Measurements from ENCODE around the gene ATG2B.

ATG2B gene

GRCh38 chr14:96362965-96363750 is at the start of gene ATG2B, which contains the start of gene GSKIP:
Gene ATG2B, minus strand, starts transcription at chr14:96363341. Its CDS starts 365 bp downstream, at chr14:96362976.
Gene GSKIP, plus strand, starts transcription at chr14:96363526. Its CDS starts 18,722 bp downstream, at chr14:96382248.
- Mint-ChIP-seq H3K4me3 (peak within 1 kb of the TSS; percentile 96), H3K9me3 (no peaks in the 10 kb centered on the region), H3K36me3 (ENCODE audit: low read depth) (peaks cover 9% of the 10 kb centered on the region), H3K4me1 (ENCODE audit: low read depth) (peaks cover 33% of the 10 kb centered on the region), H3K27ac (peak within 1 kb of the TSS; percentile 84), H3K27me3 (ENCODE audit: low read depth) (no peaks in the 10 kb centered on the region)
- DNase-seq (ENCODE audit: low spot score), result peak; percentile 96

GRCh38 chr14:96410119-96410518 is 47.0 kb upstream of the ATG2B start:
- no peak overlapping the region for H3K27ac Mint-ChIP-seq
- peaks cover 3% of the 10 kb centered on the region for H3K27me3 Mint-ChIP-seq (ENCODE audit: low read depth)
- no peak for DNase-seq (ENCODE audit: low spot score)
- no peaks in the 10 kb centered on the region for H3K36me3 Mint-ChIP-seq (ENCODE audit: low read depth)
- no peak overlapping the region for H3K4me3 Mint-ChIP-seq
- H3K9me3 Mint-ChIP-seq, result no peaks in the 10 kb centered on the region
- H3K4me1 Mint-ChIP-seq (ENCODE audit: low read depth), result no peaks in the 10 kb centered on the region

GRCh38 chr14:96409701-96410100 is 46.6 kb upstream of the ATG2B start:
- H3K27ac Mint-ChIP-seq, result no peak overlapping the region
- no peak overlapping the region for H3K4me3 Mint-ChIP-seq

GRCh38 chr14:96408608-96409007 is 45.5 kb upstream of the ATG2B start:
- DNase-seq (ENCODE audit: low spot score), result no peak
- Mint-ChIP-seq H3K27me3 (ENCODE audit: low read depth) (peaks cover 3% of the 10 kb centered on the region), H3K4me1 (ENCODE audit: low read depth) (no peaks in the 10 kb centered on the region), H3K27ac (no peak overlapping the region), H3K36me3 (ENCODE audit: low read depth) (no peaks in the 10 kb centered on the region), H3K4me3 (no peak overlapping the region), H3K9me3 (no peaks in the 10 kb centered on the region)

More at GRCh38 chr14:96409701-96410100, 46.6 kb upstream of the ATG2B start:
- H3K4me1 Mint-ChIP-seq (ENCODE audit: low read depth), result no peaks in the 10 kb centered on the region
- H3K36me3 Mint-ChIP-seq (ENCODE audit: low read depth), result no peaks in the 10 kb centered on the region
- peaks cover 3% of the 10 kb centered on the region for H3K27me3 Mint-ChIP-seq (ENCODE audit: low read depth)
- H3K9me3 Mint-ChIP-seq, result no peaks in the 10 kb centered on the region
- DNase-seq (ENCODE audit: low spot score), result no peak

GRCh38 chr14:96407935-96408570 is 44.9 kb upstream of the ATG2B start:
- Mint-ChIP-seq H3K9me3 (no peaks in the 10 kb centered on the region), H3K4me1 (ENCODE audit: low read depth) (no peaks in the 10 kb centered on the region), H3K4me3 (no peak overlapping the region), H3K27ac (no peak overlapping the region), H3K27me3 (ENCODE audit: low read depth) (peaks cover 3% of the 10 kb centered on the region), H3K36me3 (ENCODE audit: low read depth) (no peaks in the 10 kb centered on the region)
- no peak for DNase-seq (ENCODE audit: low spot score)

GRCh38 chr14:96405677-96406076 is 42.5 kb upstream of the ATG2B start:
- DNase-seq (ENCODE audit: low spot score), result no peak
- H3K36me3 Mint-ChIP-seq (ENCODE audit: low read depth), result no peaks in the 10 kb centered on the region
- no peaks in the 10 kb centered on the region for H3K4me1 Mint-ChIP-seq (ENCODE audit: low read depth)
- H3K27me3 Mint-ChIP-seq (ENCODE audit: low read depth), result peaks cover 3% of the 10 kb centered on the region
- H3K4me3 Mint-ChIP-seq, result no peak overlapping the region
- no peak overlapping the region for H3K27ac Mint-ChIP-seq
- H3K9me3 Mint-ChIP-seq, result no peaks in the 10 kb centered on the region

- peaks cover 3% of the 10 kb centered on the region for H3K27me3 Mint-ChIP-seq (ENCODE audit: low read depth)
- no peak overlapping the region for H3K27ac Mint-ChIP-seq
- H3K4me1 Mint-ChIP-seq (ENCODE audit: low read depth), result no peaks in the 10 kb centered on the region
- no peak for DNase-seq (ENCODE audit: low spot score)
- no peaks in the 10 kb centered on the region for H3K36me3 Mint-ChIP-seq (ENCODE audit: low read depth)
- H3K9me3 Mint-ChIP-seq, result no peaks in the 10 kb centered on the region
- no peak overlapping the region for H3K4me3 Mint-ChIP-seq
These were observed 40.3 kb upstream of the ATG2B start for GRCh38 chr14:96403409-96403808.

- Mint-ChIP-seq H3K4me3 (no peak overlapping the region), H3K9me3 (no peaks in the 10 kb centered on the region), H3K27me3 (ENCODE audit: low read depth) (peaks cover 2% of the 10 kb centered on the region), H3K36me3 (ENCODE audit: low read depth) (no peaks in the 10 kb centered on the region), H3K27ac (no peak overlapping the region), H3K4me1 (ENCODE audit: low read depth) (no peaks in the 10 kb centered on the region)
- no peak for DNase-seq (ENCODE audit: low spot score)
These were observed 37.4 kb upstream of the ATG2B start for GRCh38 chr14:96400495-96400894.

- H3K36me3 Mint-ChIP-seq (ENCODE audit: low read depth), result no peaks in the 10 kb centered on the region
- no peak overlapping the region for H3K27ac Mint-ChIP-seq
- no peaks in the 10 kb centered on the region for H3K4me1 Mint-ChIP-seq (ENCODE audit: low read depth)
- no peaks in the 10 kb centered on the region for H3K9me3 Mint-ChIP-seq
- no peak for DNase-seq (ENCODE audit: low spot score)
- H3K27me3 Mint-ChIP-seq (ENCODE audit: low read depth), result peaks cover 5% of the 10 kb centered on the region
- no peak overlapping the region for H3K4me3 Mint-ChIP-seq
These were observed 36.3 kb upstream of the ATG2B start for GRCh38 chr14:96399405-96399804.

- DNase-seq (ENCODE audit: low spot score), result no peak
- Mint-ChIP-seq H3K27me3 (ENCODE audit: low read depth) (peaks cover 5% of the 10 kb centered on the region), H3K4me3 (no peak overlapping the region), H3K9me3 (no peaks in the 10 kb centered on the region), H3K27ac (no peak overlapping the region), H3K4me1 (ENCODE audit: low read depth) (no peaks in the 10 kb centered on the region), H3K36me3 (ENCODE audit: low read depth) (no peaks in the 10 kb centered on the region)
These were observed 35.8 kb upstream of the ATG2B start for GRCh38 chr14:96398921-96399320.

GRCh38 chr14:96398432-96398831 is 35.3 kb upstream of the ATG2B start:
- Mint-ChIP-seq H3K4me3 (no peak overlapping the region), H3K27ac (no peak overlapping the region), H3K4me1 (ENCODE audit: low read depth) (no peaks in the 10 kb centered on the region), H3K9me3 (no peaks in the 10 kb centered on the region), H3K36me3 (ENCODE audit: low read depth) (no peaks in the 10 kb centered on the region), H3K27me3 (ENCODE audit: low read depth) (peaks cover 5% of the 10 kb centered on the region)
- no peak for DNase-seq (ENCODE audit: low spot score)

GRCh38 chr14:96394047-96394815 is 31.1 kb upstream of the ATG2B start:
- Mint-ChIP-seq H3K27me3 (ENCODE audit: low read depth) (peaks cover 9% of the 10 kb centered on the region), H3K4me3 (no peak overlapping the region), H3K36me3 (ENCODE audit: low read depth) (no peaks in the 10 kb centered on the region), H3K9me3 (no peaks in the 10 kb centered on the region), H3K4me1 (ENCODE audit: low read depth) (peaks cover 9% of the 10 kb centered on the region), H3K27ac (no peak overlapping the region)
- no peak for DNase-seq (ENCODE audit: low spot score)

GRCh38 chr14:96393071-96393691 is 30.0 kb upstream of the ATG2B start:
- no peaks in the 10 kb centered on the region for H3K9me3 Mint-ChIP-seq
- H3K27me3 Mint-ChIP-seq (ENCODE audit: low read depth), result peaks cover 9% of the 10 kb centered on the region
- H3K4me1 Mint-ChIP-seq (ENCODE audit: low read depth), result peaks cover 9% of the 10 kb centered on the region
- H3K4me3 Mint-ChIP-seq, result peak overlapping the region; percentile 76
- no peaks in the 10 kb centered on the region for H3K36me3 Mint-ChIP-seq (ENCODE audit: low read depth)
- no peak for DNase-seq (ENCODE audit: low spot score)
- no peak overlapping the region for H3K27ac Mint-ChIP-seq
